HL-60/S4 treated with retinoic acid at 250 ng/mL for 4 days and 3 days (cell line): ENCODE measurements around the gene GARNL3.

Source experiments
- in situ Hi-C: fragments of 300-500 bp; cut with MboI; formaldehyde crosslinking; loops from 2 replicates; pipeline ENCODE4 v1.7.0; 2022; ENCODE audit warnings: low sequenced_read_pairs

The GARNL3 gene

DNA sequence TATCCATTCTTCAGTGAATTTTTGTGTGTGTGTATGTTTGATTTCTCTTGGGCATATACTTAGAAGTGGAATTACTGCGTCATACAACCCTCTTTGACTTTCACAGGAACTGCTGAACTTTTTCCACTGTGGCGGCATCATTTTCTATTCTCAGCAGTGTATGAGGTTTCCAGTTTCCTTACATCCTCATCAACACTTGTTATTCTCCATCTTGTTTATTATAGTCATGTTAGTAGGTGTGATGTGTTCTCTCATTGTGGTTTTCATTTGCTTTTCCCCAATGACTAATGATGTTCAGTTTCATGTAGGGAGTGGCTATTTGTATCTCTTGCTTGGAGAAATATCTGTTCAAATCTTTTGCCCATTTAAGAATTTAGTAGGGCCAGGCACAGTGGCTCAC, 162.2 kb downstream of the GARNL3 start:
- in situ Hi-C loops = no loop called here

DNA sequence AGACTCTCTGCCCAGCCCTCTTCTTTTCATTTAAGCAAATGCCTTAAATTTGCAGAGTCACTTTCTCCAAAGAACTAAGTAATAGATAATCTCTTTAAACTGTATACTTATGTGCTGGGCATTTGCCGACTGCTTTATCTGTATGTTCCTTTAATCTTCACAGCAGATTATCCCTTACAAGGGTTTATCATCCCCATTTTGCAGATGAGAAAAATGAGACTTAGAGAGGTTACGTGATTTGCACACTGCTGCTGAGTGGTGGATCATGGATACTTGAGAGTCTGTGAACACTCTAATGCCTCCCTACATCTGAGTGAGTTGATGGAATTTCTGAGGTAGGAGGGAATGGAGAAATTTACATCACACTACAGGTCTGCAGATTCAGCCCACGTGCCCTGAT, 163.8 kb downstream of the GARNL3 start:
- in situ Hi-C loops = no loop called here

DNA sequence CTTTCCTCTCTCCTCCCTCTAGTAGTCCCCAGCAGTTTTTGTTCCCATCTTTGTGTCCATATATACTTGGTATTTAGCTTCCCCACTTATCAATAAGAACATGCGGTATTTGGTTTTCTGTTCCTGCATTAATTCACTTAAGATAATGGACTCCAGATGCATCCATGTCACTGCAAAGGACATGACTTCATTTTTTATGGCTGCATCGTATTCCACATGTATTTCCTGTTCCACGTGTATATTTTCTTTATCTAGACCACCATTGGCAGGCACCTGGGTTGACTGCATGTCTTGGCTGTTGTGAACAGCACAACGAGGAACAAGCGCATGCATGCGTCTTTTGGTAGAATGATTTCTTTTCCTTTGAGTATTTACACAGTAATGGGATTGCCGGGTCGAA, 165.8 kb downstream of the GARNL3 start:
- in situ Hi-C loops = no loop called here

DNA sequence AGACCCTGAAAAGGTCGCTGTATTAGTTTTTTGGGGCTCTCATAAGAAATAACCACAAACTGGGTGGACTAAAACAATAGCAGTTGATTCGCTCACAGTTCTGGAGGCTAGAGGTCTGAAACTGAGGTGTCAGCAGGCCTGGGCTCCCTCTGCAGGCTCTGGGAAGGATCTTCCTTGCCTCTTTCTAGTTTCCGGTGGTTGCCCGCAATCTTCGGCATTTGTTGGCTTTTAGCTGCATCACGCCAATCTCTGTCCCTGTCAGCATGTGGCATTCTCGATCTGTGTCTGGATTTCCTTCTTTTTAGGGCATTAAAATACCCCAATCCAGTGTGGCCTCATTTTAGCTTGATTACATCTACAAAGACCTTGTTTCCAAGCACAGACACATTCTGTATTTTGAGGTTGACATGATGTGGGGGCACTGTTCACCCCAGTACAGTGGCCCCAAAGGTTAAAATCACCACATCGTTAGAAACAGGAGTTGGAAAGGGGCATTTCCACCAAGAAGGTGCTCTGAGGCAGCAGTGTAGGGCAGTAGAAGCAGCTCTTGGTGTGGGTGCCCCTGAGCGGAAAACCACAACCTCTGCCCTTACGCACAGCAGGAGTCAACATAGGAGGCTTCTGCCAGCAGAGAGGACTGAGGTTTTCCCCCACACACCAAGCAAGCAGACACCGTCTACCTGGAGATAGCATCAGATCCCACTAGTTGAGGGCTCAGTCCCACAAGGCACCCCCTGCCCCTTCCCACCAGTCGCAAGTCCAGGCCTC, 173.1 kb downstream of the GARNL3 start:
- in situ Hi-C loops = no loop called here

DNA sequence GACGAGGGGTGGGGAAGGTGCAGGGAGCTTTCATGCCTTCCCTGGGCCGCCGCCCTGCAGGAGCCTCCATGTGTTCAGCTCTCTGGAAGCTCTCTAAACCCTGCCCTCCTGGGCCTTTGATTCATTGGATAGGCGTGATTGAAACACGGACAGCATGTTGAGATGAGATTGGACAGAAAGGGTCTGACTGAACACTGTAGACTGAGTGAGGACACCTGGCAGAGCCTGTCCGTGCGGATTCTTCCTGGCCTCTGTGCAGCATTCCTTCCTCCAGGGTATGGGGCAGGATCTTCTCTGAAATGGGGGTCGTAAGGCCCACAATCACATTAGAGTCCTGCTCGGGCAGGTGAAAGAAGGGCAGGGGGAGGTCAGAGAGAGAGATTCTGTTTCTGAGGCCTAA, 173.8 kb downstream of the GARNL3 start:
- in situ Hi-C loops = no loop called here
